Activated CD8-positive, alpha-beta memory T cell treated with anti-CD3 and anti-CD28 coated beads for 24 hours (primary cell): Measurements from ENCODE around the gene ZEB2.

Source experiments
- DNase-seq: peaks from one replicate; pipeline ENCODE4 v3.0.0-alpha.2; 2020

ZEB2 gene

DNA sequence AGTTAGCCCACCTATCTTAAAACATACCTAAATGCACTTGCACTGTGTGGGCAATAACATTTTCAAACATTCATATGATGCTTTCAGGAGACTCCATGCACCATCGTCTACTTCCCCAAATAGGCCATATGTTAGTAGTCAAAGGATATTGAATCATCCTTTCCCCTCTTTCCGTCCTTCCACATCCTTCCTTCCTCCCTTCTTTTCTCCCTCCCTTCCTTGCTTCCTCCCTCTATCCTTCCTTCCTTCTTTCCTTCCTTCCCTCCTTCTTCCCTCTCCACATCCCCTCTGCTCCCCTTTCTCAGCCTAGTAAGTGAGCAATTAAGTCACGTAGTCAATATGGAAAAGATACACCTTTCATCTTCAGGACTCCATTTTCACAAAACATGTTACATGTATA, 73.8 kb downstream of the ZEB2 start:
- no peak for DNase-seq

DNA sequence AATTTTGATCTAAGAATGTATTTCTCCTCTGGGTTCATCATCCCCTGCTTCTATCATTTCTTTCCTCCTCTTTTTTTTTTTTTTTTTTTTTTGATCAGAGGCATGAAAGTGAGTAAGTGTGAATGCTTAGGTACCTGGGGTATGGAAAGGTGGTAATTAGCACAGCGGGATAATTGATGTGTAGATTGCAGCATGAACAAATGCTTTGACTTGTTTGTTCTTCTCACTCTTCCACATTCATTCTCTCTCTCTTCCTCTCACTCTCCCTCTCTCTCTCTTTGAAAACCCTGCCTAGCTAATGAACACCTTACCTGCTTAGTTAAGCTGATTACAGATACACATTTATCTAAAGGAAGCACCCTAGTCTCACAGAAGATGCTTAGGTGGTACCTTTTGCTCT, 74.7 kb downstream of the ZEB2 start:
- no peak for DNase-seq

DNA sequence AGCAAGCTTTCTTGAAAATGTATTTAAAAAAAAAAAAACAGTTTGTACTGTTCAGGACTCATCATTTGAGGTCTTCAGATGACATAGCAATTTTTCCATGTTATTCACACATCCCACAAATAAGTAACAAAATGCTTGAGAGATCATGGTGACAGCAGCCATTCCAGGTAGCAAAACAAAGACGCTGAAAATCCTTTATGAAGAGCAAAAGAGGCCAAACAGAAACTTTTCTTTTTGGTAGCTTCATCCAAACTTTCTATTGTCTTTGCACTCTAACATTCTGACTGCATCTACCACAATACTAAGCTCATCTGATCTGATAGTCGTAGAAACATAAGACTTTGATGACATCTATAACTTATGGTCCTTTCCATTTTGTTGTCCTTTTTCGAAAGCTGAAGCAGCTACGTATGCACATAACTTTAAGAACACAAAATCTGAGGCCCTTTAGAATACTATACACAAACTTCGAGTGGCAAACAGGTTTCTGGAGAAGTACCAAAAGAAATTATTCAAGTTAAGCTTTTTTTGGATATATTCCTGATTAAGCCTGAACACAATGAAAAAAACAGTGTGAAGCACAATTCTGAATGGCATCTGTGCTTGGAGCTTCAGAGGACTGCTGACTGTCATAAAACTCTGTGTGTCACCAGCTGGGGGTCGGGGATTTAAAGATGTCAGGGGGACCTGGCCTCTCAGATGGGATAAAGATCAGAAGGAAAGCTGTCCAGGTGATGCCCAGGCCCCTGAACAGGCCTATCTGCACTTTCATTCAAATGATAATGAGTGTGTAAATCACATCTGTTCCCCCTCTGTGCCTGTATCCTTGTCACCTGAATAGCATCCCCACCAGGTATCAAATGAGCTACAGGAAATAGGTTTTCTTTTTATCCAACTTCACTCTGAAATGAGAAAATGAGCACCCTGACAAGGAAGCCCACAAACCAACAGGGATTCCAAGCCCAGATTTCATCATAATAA, 75.8 kb downstream of the ZEB2 start:
- no peak for DNase-seq

DNA sequence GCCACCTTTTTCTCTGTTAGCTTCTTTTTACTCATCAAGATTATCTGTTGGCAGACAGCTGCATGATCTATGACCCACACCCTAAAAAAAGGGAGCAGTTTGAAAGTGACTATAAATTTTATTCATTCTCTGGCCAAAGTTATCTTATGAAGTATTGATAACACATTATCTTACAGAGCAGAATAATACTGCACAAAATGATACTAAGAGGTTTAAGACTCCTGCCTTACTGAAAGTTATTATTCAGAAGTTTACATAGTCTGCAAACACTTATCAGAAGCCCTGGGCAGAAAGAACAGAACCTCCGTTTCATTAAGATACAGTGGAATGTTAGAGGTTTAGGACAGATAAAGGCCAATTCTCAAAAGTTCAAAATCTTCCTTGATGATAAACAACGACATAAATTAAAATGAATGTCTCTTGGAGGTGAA, 78.2 kb downstream of the ZEB2 start:
- no peak for DNase-seq

GRCh38 chr2:144439993-144440392, 79.9 kb downstream of the ZEB2 start:
- DNase-seq = no peak

- DNase-seq = no peak
These were observed 80.9 kb downstream of the ZEB2 start for GRCh38 chr2:144438801-144439631.

DNA sequence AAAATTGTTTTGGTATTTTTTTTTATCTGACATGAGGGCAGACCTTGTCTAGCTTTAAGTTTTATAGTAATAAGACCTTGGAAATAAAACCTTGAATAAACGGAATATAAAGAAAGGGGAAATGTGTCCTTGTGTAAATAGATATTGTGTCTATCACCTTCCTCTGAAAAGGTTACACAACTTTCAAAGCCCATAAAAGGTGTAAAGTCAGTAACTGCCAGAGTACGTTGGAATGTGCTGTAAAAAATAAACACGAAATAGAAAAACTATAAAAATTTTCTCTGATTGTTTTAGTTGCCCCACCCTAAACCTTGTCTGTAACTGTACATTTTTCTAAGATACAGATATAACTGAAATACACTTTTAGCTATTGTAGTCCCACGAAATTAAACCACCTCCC, 82.3 kb downstream of the ZEB2 start:
- DNase-seq = no peak

- no peak for DNase-seq
These were observed 85.3 kb downstream of the ZEB2 start for GRCh38 chr2:144434425-144435222.

DNA sequence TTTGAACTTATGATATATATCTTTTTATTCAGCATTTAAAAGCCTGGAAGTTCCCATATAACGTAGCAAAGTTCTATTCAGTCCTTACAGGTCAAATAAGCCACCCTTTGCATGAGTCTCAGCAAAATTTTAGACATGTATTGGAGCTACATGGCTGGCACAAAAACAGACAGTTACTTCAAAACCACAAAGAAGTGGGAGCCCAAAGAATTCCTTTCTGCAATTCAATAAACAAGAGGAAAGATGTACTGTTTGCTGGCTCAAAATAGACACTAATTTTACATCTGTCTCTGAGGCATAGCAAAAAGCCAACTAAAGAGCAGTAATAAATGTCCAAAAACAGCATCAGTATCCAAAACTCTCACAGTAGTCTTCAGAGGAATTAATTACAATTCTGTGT, 87.0 kb downstream of the ZEB2 start:
- no peak for DNase-seq

GRCh38 chr2:144431998-144432397, 87.9 kb downstream of the ZEB2 start:
- no peak for DNase-seq

DNA sequence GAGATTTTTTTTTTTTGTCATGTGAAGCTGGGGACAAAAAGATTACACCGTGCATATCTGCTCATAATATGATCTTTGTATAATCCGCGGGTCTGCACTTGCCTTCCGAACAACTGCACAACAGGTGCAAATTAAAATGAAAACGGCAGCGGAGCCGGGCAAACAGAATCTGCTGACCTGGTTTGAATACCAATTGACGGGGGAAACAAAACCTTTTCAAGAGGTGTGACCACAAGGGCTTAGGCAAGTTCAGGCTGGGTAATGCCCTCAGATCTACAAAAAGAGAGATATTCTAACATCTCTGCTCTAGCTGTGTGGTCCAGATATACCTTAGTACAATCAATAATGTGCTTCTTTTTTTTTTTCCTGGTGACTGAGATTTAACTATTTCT, 88.5 kb downstream of the ZEB2 start:
- DNase-seq = no peak

GRCh38 chr2:144430722-144431391, 89.1 kb downstream of the ZEB2 start:
- DNase-seq = no peak

- no peak for DNase-seq
These were observed 90.4 kb downstream of the ZEB2 start for GRCh38 chr2:144429396-144430112.

DNA sequence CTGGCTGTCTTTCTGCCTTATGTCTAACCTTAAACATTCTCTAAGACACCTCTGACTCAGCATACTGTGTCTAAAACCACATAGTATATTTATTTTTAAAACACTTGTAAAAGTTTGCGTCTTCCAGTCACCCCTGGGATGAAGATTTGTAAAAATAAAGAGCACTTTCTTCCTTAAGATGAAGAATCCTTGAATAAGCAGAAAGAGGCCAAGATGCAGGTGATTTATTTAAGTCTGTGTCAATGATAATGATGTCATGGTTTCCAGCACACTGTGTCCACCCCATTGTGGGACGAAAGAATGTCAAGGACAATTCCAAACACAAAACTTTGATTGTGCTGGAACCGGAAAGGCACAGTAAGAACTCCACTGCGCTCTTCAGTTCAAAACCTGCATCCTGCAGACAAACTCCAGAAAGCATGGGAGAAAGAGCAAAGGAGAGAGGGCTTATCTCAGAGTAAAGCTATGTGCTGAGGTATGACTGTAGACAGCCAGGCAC, 92.9 kb downstream of the ZEB2 start:
- no peak for DNase-seq

DNA sequence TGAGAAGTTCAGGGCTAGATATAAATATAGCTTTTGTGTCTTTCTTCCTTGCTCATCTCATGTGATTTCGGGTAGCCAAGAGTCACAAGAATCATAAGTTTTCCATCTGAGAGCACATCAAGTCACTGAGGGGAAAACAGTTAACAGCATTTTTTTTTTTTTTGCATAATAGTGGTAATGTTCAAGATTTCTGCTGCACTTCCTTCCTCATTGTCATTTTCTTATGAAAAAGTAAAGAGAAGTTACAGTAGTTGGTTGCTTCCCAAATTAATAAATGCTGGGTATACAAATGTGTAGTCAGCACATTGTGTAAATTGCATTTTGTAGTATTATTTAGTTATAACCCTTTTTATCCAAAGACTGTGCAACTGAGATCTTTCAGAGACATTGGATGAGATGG, 93.6 kb downstream of the ZEB2 start:
- DNase-seq = no peak

DNA sequence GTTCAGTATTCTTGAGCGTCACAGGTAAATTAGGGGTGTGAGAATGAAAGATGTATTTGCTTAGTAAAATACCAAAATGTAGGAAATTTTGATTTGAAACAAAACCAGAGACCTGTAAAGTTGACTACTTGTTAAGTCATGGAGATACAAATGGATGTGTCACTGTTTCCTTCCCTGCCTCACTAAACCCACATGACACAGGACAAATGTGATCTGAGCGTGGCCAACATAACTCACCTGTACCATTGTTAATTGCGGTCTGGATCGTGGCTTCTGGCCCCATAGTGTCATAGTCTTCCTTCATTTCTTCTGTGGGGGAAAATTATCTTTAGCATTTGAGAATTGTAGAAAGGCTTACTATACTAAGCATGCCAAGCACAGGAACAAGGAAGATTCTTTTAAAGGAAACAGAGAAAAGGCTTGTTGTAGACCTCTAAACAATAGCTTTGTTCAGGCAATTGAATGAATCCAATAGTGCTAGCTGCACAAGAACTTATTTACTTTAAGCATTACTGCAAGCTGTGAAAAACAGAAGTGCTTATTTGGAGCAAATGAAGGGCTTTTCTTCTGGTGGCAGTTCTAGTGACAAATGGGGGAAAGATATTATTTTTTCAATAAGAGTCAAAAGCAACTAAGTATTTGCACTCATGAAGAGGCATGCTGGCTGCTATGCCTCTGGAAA, 95.2 kb downstream of the ZEB2 start:
- no peak for DNase-seq

- no peak for DNase-seq
These were observed 98.1 kb downstream of the ZEB2 start for GRCh38 chr2:144421606-144422510.

GRCh38 chr2:144419218-144419617, 100.7 kb downstream of the ZEB2 start:
- no peak for DNase-seq

GRCh38 chr2:144415386-144415785, 104.5 kb downstream of the ZEB2 start:
- no peak for DNase-seq

- peak; percentile 64 for DNase-seq
These were observed 105.5 kb downstream of the ZEB2 start for GRCh38 chr2:144414324-144414845.
